K562 (cell line): ENCODE results near the gene AKT3. TPM values are rescaled to one million over a fixed set of nuclear protein-coding genes. Genes with fewer than 3 reads are reported as not detected.

Experiments used
- ATAC-seq: fragments of 200-7000 bp; cut with Tn5 transposase; 3 replicates; pipeline ENCODE4 v1.9.1; 2020; ENCODE audit warnings: moderate library complexity
- BruUV-seq: library from RNA; stranded (reverse); fragments of 400-500 nt; replicated peaks from 2 replicates; lab custom pipeline; 2021; lab: Mats Ljungman, UMichigan
- CTCF ChIA-PET: fragments of 300-600 bp; formaldehyde crosslinking; extraction: SDS; loops from one replicate; lab custom pipeline; 2021; ENCODE audit warnings: low intra/inter-chr PET ratio; lab: Yijun Ruan, JAX
- POLR2A ChIA-PET: fragments of 300-600, 350-650 bp; sonication (Branson Sonifier 250); formaldehyde crosslinking; extraction: SDS; loops from one replicate; lab custom pipeline; 2021; ENCODE audit warnings: antibody characterized with exemption, inconsistent platforms; lab: Yijun Ruan, JAX
- DNase-seq, 4 experiments: peaks; one replicate each; pipeline versions ENCODE4 v3.0.0 to v3.0.0-alpha.2; 2011 to 2018; ENCODE audit warnings: low spot score in 3 of 4, mixed read lengths in 3 of 4; ENCODE audit errors: extremely low read depth in 1 of 4
- FAIRE-seq: peaks from 2 replicates; lab custom pipeline; 2011; peaks lifted over from hg19 to GRCh38; lab: Jason Lieb, UNC
- H2AFZ ChIP-seq: 2 replicates; pipeline ENCODE4 v1.6.0; 2011; ENCODE audit warnings: low read depth, low read length, control low read depth, inconsistent platforms
- H3K27ac ChIP-seq: fragments of 200-600 bp; 3 replicates; pipeline ENCODE4 v1.8.0; 2011; ENCODE audit warnings: low read depth, mild to moderate bottlenecking, control low read depth, inconsistent platforms, low read length, moderate library complexity, mixed read lengths; ENCODE audit errors: extremely low read depth
- H3K27me3 ChIP-seq, 2 experiments: fragments of 300-600 bp in 1 of 2; 2 replicates in 1 of 2; 3 replicates in 1 of 2; pipeline versions ENCODE4 v1.6.0 to v1.8.0; 2011; ENCODE audit warnings: inconsistent platforms in 2 of 2, low read length in 2 of 2, mild to moderate bottlenecking in 1 of 2, mixed read lengths in 1 of 2, moderate library complexity in 1 of 2; ENCODE audit not compliant: control insufficient read depth in 2 of 2, insufficient read depth in 2 of 2
- H3K36me3 ChIP-seq: fragments of 300-600 bp; 3 replicates; pipeline ENCODE4 v1.8.0; 2011; ENCODE audit warnings: mild to moderate bottlenecking, low read length, inconsistent platforms; ENCODE audit not compliant: control insufficient read depth, insufficient read depth
- H3K4me1 ChIP-seq, 2 experiments: fragments of 200-600 bp in 1 of 2; replicated peaks in 1 of 2; 2 replicates in 1 of 2; 3 replicates in 1 of 2; pipeline versions ENCODE4 v1.5.1 to v1.8.0; 2011; ENCODE audit warnings: inconsistent platforms in 2 of 2, low read length in 2 of 2, mild to moderate bottlenecking in 1 of 2, mixed read lengths in 1 of 2, moderate library complexity in 1 of 2; ENCODE audit not compliant: control insufficient read depth in 2 of 2, insufficient read depth in 2 of 2
- H3K4me2 ChIP-seq: 2 replicates; pipeline ENCODE4 v1.6.1; 2011; ENCODE audit warnings: low read length, control low read depth, inconsistent platforms, mixed read lengths; ENCODE audit not compliant: insufficient read depth
- H3K4me3 ChIP-seq: fragments of 200-600 bp; sonication (generic), shearing (Covaris generic); 2 replicates; pipeline ENCODE4 v1.5.1; 2016; ENCODE audit warnings: control low read depth, inconsistent platforms
- H3K79me2 ChIP-seq: fragments of 200-600 bp; 3 replicates; pipeline ENCODE4 v1.8.0; 2011; ENCODE audit warnings: low read length, inconsistent platforms; ENCODE audit not compliant: control insufficient read depth, insufficient read depth
- H3K9ac ChIP-seq, 2 experiments: 2 replicates each; pipeline versions ENCODE4 v1.6.0 to v1.6.1; 2011; ENCODE audit warnings: low read depth in 2 of 2, low read length in 2 of 2, control low read depth in 1 of 2, inconsistent platforms in 1 of 2, mild to moderate bottlenecking in 1 of 2, mixed read lengths in 1 of 2; ENCODE audit not compliant: insufficient read depth in 1 of 2
- H3K9me1 ChIP-seq: one replicate; pipeline ENCODE4 v1.6.0; 2011; ENCODE audit warnings: inconsistent platforms, mild to moderate bottlenecking, low read length, moderate library complexity; ENCODE audit not compliant: control insufficient read depth, insufficient read depth
- H3K9me3 ChIP-seq: replicated peaks from 2 replicates; pipeline ENCODE4 v1.5.1; 2011; ENCODE audit warnings: low read depth, low read length, inconsistent platforms; ENCODE audit not compliant: control insufficient read depth, insufficient read depth
- H4K20me1 ChIP-seq: replicated peaks from 2 replicates; pipeline ENCODE4 v1.6.1; 2011; ENCODE audit warnings: low read length, inconsistent platforms, mixed read lengths; ENCODE audit not compliant: control insufficient read depth, insufficient read depth
- COPS2 ChIP-seq: fragments of 450-650 bp; conservative IDR thresholded peaks from 2 replicates; pipeline ENCODE4 v1.6.1; 2016; ENCODE audit warnings: mild to moderate bottlenecking, moderate library complexity
- DNMT1 ChIP-seq: fragments of 450-650 bp; IDR thresholded peaks from 2 replicates; pipeline ENCODE4 v1.6.1; 2016; ENCODE audit warnings: antibody characterized with exemption, mild to moderate bottlenecking
- IRF1 ChIP-seq: sonication (generic); formaldehyde crosslinking; IDR thresholded peaks from 2 replicates; pipeline ENCODE4 v1.8.0; 2022; ENCODE audit warnings: missing genetic modification reagents, mild to moderate bottlenecking, borderline replicate concordance
- MAFF ChIP-seq: IDR thresholded peaks from 2 replicates; pipeline ENCODE4 v1.6.1; 2012; ENCODE audit warnings: low read length, improper control_type of control experiment
- MAFG ChIP-seq: fragments of 450-650 bp; conservative IDR thresholded peaks from 2 replicates; pipeline ENCODE4 v1.6.1; 2016; ENCODE audit warnings: missing genetic modification characterization, missing compliant biosample characterization
- NFE2 ChIP-seq: IDR thresholded peaks from 2 replicates; pipeline ENCODE4 v1.6.1; 2014; ENCODE audit warnings: antibody characterized with exemption, low read depth
- NFE2L1 ChIP-seq: fragments of 450-650 bp; IDR thresholded peaks from 2 replicates; pipeline ENCODE4 v1.6.1; 2016; ENCODE audit warnings: missing genetic modification characterization, low read depth, mild to moderate bottlenecking, missing compliant biosample characterization, moderate library complexity, borderline replicate concordance
- PTRF ChIP-seq: fragments of 450-650 bp; IDR thresholded peaks from 2 replicates; pipeline ENCODE4 v1.6.1; 2016; ENCODE audit warnings: mild to moderate bottlenecking, missing genetic modification characterization, missing compliant biosample characterization
- RBM34 ChIP-seq: fragments of 200-400 bp; formaldehyde crosslinking; IDR thresholded peaks from 2 replicates; pipeline ENCODE4 v1.6.1; 2018; ENCODE audit warnings: low read length, borderline replicate concordance; ENCODE audit not compliant: insufficient read depth
- RBM39 ChIP-seq: fragments of 200-400 bp; formaldehyde crosslinking; optimal IDR thresholded peaks from 2 replicates; pipeline ENCODE3; 2018; ENCODE audit warnings: low read depth, low read length
- THAP12 ChIP-seq: fragments of 250-450 bp; sonication (Bioruptor Pico); IDR thresholded peaks from 2 replicates; pipeline ENCODE4 v1.9.0; 2021; ENCODE audit warnings: mild to moderate bottlenecking, inconsistent platforms
- XRCC3 ChIP-seq: fragments of 450-650 bp; IDR thresholded peaks from 2 replicates; pipeline ENCODE4 v1.6.1; 2017; ENCODE audit warnings: mild to moderate bottlenecking, moderate library complexity
- ZNF134 ChIP-seq: fragments of 250-450 bp; sonication (Bioruptor Pico); conservative IDR thresholded peaks from 2 replicates; pipeline ENCODE4 v1.4.0; 2020
- ZNF316 ChIP-seq: fragments of 450-650 bp; IDR thresholded peaks from 2 replicates; pipeline ENCODE4 v1.6.1; 2016
- ZNF324 ChIP-seq: fragments of 250-450 bp; sonication (Bioruptor Pico); IDR thresholded peaks from 2 replicates; pipeline ENCODE4 v1.4.0; 2020; ENCODE audit warnings: mild to moderate bottlenecking
- ZNF436 ChIP-seq: fragments of 250-450, 450-650 bp; sonication (Bioruptor Pico); formaldehyde crosslinking; IDR thresholded peaks from 2 replicates; pipeline ENCODE4 v1.7.0; 2020; ENCODE audit warnings: mild to moderate bottlenecking
- WGBS: fragments of 100-300 bp; shearing (Covaris generic); methylation state at CpG from one replicate; pipeline ENCODE4 v1.1.6; 2016; ENCODE audit warnings: low coverage, mixed read lengths; ENCODE audit not compliant: insufficient coverage; ENCODE audit errors: missing lambda C conversion rate; 5-methylcytosine and 5-hydroxymethylcytosine counted together
- in situ Hi-C: fragments of 300-500 bp; cut with MboI; formaldehyde crosslinking; loops from 4 replicates; pipeline ENCODE4 v1.15.0; 2018; ENCODE audit warnings: inconsistent platforms, mixed read lengths
- intact Hi-C: fragments of 100-400 bp; cut with micrococcal nuclease; formaldehyde crosslinking; loops from 2 replicates; pipeline ENCODE4 v1.14.2; 2022
- polyA plus RNA-seq, 8 experiments: library from polyadenylated mRNA; depleted of rRNA in 4 of 8; stranded (reverse) in 5 of 8; unstranded in 3 of 8; fragments of >200 nt; fragmentation: Nextera tagmentation in 2 of 8; fragmentation: Illumina TruSeq in 1 of 8; extraction: Ambion mirVana in 2 of 8; extraction: Trizol in 1 of 8; gene quantifications; 2 replicates each; pipeline versions ENCODE4 v1.2.1 to v1.2.3, GENCODE V29; 2011 to 2014; ENCODE audit warnings: inconsistent platforms in 1 of 8, missing spikeins in 1 of 8
- total RNA-seq, 7 experiments: library from RNA; depleted of rRNA in 6 of 7; stranded (reverse); fragments of >200 nt in 6 of 7; fragmentation: Illumina TruSeq in 2 of 7; extraction: Trizol in 2 of 7; gene quantifications; 2 replicates each; pipeline versions ENCODE4 v1.2.1 to v1.2.3, GENCODE V29; 2011 to 2021; ENCODE audit warnings: low replicate concordance in 1 of 7

AKT3 gene
- total and polyA plus RNA-seq, 9 of the 15 experiments (the other 6 are each of a cell fraction or from before 2014, with no cell fraction given), result 0.04 to 0.54 (median 0.18) TPM; not detected in 1

DNA sequence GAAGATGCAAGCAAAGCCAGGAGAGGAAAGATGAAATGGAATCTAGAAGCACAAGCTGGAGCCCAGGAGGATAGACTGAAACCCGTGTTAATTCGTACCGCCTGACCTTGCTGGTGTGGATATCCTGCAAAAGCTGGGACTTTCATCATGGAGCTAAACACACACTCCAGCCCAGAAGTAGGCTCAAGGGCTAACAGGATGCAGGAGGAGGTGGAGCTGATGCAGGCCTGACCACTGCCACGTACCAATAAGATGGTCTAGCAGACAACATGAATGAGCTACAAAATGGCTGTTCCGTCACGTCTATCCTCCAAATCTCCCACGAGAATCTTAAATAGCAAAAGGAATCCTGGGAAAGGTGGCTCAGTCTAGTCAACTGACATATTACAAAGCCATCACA lies 323.9 kb downstream of the AKT3 start (continued):
- TF ChIP-seq ZNF436 (CRISPR knock-in tag), result no peak
- TF ChIP-seq COPS2, result no peak
- TF ChIP-seq MAFF, result no peak
- no peak for TF ChIP-seq ZNF134
- no peak for TF ChIP-seq DNMT1
- TF ChIP-seq IRF1 (CRISPR knock-in tag), result no peak
- TF ChIP-seq THAP12, result no peak
- TF ChIP-seq XRCC3, result no peak
- TF ChIP-seq RBM39, result no peak
- TF ChIP-seq, all 486 proteins: peak for 0

DNA sequence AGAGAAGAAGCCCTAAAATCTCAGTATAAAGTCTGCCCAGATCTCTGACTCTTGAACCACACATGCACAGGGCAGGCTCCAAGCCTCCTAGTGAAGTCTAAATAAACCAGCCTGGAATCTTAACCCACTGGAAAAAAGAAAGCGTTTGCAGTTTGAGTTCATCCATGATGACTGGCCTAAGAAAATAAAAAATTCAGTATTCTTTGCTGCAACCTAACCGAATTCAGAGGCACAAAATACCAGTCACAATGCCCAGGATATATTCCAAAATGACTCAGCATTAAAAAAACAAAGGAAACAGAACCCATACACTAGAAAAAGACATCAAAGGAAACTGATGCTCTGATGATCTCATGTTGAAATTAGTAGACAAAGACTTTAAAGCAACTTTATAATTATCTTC lies 325.0 kb downstream of the AKT3 start:
- ChIA-PET CTCF (no interaction called here), POLR2A (no interaction called here)
- Histone ChIP-seq H3K9ac (no peak overlapping the region), H3K27ac (no peak overlapping the region), H3K4me2 (no peak overlapping the region), H3K36me3 (no peaks in the 10 kb centered on the region), H3K4me1 (no peaks in the 10 kb centered on the region), H3K9me3 (no peaks in the 10 kb centered on the region), H3K79me2 (no peaks in the 10 kb centered on the region), H3K4me3 (no peak overlapping the region), H3K9me1 (no peaks in the 10 kb centered on the region), H4K20me1 (no peaks in the 10 kb centered on the region), H2AFZ (no peak overlapping the region), H3K27me3 (no peaks in the 10 kb centered on the region)
- intact Hi-C loops (no loop called here), in situ Hi-C loops (no loop called here)
- FAIRE-seq (no peak), ATAC-seq (no peak), DNase-seq (no peak)
- BruUV-seq, result no TSS peak
- TF ChIP-seq MAFF (peak; percentile 34; the same call in 1 of the 2 replicates), MAFG (tag) (peak; percentile 61), NFE2L1 (peak; percentile 43; the same call in 1 of the 2 replicates), RBM34 (no peak), ZNF316 (peak; percentile 53), ZNF324 (CRISPR knock-in tag) (no peak), NFE2 (0 out of 2 replicates have a peak, but pooled peaks have one; percentile 20), PTRF (tag) (no peak)
- 0% methylated on average over 2 of the region's 2 CpGs for WGBS
